HuH-7 (cell line): ENCODE measurements around the gene CCDC197.

Experiments used
- DNase-seq: peaks from one replicate; pipeline ENCODE4 v3.0.0; 2011; ENCODE audit warnings: low spot score

The CCDC197 gene

DNA sequence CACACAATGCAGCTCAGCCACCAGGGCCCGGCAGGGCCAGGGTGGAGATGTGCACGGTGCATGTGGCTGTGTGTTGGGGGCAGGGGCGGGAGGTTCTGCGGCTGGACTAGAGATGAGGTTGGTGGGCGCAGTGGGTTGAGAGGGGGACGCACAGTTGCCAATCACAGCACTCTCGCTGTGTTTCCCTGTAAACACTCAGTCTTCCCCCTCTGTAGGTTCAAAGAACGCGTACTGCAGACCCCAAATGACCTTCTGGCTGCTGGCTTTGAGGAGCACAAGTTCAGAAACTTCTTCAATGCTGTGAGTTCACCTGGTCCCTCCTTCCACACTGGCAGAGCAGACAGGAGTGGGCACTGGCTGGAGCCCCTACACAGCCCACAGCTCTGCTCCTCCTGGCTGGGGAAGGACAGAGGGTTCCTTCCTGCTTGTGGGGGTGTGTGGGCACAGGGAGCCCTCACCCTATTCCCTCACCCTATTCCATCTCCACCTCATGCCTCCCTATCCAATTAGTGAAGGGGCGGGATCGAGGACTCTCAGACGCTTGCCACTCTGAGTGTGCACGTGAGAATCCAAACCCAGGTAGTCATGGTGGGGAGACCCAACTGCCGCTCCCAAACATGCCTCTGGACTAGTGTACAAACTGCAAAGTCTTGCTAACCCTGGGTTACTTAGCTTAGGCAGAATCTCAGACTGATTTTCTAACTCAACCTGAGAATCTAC, 46.8 kb downstream of the CCDC197 start:
- no peak for DNase-seq

DNA sequence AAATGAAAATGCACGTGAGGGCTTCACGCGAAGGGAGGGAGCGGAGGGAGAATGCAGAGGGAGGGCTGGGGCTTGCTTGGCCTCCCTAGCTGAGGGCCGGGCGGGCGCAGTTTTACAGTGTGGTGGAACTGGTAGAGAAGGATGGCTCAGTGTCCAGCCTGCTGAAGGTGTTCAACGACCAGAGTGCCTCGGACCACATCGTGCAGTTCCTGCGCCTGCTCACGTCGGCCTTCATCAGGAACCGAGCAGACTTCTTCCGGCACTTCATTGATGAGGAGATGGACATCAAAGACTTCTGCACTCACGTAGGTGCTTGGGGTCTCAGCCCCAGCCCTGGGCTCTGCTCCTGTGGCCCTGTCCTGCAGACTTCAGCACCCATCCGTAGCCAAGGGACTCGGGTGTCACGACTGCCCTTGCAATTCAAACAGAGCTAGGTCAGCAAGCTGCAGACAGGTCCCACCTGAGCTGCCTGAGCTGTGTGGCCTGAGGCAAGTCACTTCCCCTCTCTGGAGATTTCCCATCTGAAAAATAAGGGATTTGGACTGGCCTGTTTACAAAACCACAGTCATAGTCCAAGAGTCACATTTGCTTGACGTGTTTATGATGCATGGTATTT, 47.5 kb downstream of the CCDC197 start:
- DNase-seq, result no peak

DNA sequence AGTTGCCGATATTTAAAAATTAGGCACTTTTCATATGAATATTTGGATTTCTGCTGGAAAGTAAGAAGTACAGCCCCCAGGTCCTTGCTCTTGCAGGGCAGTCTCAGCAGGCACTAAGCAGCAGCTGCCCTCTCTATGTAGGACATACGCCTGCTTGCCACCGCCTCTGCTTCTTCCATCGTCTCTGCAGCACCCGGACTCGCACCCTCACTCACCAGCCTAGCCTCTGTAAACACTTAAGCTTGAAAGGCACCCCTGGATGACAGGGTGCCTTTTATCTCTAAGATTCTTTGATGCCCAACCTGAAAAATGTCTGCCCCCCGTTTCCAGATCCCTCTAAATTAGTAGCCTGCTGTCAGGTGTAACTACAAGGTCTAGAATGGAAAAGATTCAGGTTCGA, 48.0 kb downstream of the CCDC197 start:
- DNase-seq, result no peak

DNA sequence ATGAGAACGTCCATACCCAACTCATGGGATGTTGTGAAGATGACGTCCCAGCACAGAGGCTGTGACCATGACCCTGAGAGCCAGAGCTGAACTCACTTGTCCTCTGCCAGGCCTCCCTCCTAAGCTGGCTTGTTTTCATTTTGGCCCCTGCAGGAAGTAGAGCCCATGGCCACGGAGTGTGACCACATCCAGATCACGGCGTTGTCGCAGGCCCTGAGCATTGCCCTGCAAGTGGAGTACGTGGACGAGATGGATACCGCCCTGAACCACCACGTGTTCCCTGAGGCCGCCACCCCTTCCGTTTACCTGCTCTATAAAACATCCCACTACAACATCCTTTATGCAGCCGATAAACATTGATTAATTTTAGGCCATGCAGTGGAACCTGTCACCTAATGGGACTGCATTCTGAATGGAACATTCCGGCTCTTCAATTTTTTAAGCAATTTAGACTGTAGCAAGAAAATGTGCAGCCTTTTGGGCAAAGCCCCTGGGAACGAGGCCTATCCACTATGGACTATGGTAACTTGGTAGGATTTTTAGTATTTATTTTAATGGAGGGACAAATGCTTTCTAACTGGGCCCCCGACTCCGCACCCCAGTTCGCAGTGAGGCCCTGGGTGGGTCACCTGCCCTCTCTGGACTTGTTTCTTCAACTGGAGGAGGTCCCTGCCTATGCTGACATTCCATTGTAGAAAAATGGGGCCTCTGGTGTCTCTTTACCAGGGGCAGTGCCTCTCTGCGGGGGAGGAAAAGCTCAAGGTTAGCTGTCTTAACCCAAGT, 48.7 kb downstream of the CCDC197 start:
- no peak for DNase-seq

DNA sequence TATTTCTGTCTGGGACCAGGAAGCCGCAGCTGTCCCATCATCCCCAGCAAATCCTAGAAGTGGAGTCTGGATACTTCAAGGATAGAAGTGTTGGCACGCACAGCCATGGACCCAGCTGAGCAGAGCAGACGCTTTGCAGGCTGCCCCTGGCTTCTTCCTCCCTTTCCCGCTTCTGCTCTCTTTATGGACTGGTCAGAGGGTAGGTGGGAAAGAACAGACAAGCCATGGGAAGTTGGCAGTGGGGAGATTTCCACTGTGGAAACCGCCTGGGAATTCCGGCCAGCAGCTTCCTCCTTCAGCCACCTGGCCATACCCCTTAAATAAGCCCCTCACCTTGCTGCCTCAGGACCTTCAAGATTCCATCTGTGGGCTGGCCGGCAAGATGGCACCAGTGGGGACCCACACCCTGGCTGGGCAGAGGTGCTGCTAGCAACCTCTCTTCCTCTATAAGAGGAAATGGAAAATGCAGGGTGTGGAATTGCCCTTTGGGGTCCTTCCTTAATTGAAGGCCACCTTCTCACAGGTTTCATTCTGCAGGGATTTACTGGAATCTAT, 49.7 kb downstream of the CCDC197 start:
- no peak for DNase-seq

DNA sequence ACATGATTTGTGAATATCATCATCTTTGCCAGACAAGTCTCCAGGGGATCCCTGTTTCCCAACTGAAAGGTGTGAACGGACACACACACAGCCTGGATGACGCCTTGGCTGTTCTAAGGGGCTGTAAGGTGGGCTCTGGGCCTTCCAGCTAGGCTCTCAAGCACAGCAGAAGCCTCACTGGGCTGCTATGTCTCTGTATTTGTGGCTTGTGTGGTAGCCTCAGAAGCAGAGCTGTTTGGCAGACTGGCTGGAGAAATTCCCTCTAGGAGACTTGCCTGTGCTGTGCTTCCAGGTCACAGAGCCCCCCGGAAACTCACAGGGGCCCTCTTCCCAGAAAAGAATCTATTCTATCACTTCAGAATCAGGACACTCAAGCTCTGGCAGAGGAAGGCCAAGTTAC, 50.5 kb downstream of the CCDC197 start:
- no peak for DNase-seq

DNA sequence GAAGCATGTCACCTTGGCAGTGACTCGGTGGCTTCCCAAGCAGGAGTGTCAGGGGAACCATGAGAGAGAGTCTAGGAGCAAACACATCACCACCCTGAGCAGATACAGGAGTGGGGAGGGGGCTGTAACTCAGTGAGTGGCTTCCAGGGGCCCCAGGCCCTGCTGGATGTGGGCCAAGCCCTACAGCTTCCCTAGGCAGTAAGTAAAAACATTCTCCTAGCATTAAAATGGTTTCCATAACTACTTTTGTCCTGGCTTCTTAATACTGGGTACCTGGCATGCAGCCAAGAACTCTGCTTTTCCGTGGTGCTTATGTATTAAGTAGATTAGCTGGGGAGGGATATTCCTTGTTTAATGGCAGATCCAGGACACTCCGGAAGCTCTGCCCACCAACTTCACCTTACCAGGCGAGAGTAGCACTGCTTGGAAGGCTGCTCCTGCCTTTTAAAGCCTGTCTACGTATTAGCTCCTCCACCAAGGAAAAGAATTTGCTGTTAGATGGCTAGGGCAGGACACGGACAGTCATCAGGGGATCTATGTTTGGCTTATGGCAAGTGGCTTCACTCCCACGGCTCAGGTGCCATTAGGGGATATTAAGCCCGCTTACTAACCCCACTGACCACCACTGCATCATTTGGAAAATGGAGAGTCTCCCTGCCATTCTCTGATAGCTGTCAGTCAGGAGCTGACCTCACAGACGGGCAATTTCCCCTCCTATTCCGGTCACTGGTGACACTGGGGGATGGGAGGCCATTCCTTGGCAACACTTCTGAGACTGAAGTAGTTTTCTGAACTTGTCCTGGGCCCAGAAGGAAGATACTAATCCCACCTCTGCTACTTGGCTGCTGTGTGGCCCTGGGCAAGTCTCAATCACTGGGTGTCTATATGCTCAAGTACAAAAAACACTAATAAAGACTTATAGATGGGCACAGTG, 51.9 kb downstream of the CCDC197 start:
- no peak for DNase-seq

DNA sequence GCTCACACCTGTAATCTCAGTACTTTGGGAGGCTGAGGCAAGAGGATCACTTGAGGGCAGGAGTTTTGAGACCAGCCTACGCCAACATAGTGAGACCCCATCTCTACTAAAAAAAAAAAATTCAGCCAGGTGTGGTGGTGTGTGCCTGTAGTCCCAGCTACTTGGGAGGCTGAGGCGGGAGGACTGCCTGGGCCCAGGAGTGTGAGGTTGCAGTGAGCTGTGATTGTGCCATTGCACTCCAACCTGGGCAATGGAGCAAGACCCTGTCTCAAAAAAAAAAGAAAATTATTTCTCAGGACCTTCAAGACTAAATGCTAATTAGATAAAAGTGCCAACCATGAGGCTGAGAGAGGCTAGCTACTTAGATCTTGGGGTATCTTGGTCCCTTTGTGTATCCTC, 52.5 kb downstream of the CCDC197 start:
- DNase-seq, result no peak

DNA sequence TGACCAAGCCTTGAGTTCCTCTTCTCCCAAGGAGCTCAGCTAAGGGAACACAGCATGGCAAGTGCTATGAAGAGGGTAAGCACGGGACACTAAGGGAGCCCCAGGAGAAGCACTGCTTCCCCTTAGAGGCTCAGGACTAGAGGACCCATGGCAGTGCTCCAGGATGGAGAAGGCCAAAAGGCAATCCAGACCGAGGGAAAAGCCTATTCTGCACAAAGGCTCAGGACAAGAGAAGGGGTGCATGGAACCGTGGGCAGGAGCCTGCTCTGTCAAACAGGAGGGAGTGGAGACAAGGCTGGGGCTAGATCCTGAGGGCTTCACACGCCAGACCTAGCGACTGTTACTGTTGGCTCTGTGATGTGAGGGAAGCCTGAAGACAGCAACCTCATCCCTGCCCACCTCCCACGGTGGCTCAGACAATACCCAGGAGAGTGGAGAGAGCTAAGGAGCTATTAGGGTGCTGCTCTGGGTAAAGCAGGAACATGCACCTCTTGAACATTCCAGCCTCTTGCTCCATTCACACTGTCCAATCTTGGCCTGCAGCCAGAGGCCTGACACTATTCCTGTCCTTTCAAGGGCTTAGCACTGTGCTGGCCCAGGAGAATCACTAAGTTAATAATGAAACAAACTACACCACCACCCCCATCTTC, 53.3 kb downstream of the CCDC197 start:
- DNase-seq, result no peak

DNA sequence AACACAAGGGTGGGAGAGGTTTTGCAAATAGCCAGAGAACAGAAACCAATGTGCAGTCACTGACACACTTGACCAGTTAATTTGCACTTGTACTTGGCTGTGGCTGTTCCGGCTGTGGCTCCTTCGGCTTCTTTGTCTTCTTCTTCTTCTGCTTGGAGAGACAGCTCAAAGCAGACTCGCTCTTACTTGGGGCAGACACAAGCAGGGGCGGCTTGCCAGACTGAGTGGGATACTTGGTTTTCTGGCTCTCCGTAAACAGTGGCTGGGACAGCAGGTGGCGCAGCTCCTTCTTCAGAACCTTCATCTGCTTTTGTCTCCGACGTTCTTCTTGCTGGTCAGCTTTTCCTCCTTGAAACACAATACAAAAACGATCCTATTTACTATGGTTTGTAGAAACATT, 54.0 kb downstream of the CCDC197 start:
- DNase-seq, result no peak

DNA sequence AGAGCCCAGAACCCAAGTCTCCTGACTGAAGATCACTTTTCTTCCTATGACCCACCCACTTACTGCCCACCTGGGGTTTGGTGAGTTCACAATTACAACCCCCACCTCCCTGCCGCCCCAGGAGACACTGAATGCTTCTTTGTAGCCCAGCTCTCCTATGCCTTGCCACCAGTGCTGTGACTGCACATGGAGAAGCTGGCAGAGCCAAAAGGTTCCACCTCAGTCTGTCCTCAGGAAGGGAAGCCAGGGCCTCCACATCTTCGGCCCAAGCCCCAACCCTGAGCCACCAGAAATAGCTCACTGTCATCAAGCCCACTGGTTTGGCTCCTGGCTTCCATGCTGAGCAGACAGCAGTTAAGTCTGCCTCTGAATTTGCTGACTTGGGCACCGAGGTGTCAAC, 54.7 kb downstream of the CCDC197 start:
- DNase-seq, result no peak

DNA sequence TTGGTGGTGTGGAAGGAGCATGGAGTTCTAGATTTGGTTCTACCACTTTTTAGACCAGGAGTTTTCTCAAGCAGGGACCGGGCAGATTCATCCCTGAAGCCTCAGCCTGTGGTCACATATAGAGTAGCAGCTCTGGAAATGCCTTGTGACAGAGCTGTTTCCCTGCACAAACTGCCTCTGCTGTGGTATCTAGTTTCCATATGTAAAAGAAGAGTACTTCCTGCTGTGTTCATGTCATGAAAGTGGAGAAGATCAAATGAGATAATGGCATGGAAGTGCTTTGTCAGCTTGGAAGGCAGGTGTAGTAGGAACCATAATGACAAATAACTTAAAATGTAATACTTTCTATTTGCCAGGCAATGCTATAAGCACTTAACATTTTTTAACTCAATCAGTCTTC, 55.1 kb downstream of the CCDC197 start:
- no peak for DNase-seq

DNA sequence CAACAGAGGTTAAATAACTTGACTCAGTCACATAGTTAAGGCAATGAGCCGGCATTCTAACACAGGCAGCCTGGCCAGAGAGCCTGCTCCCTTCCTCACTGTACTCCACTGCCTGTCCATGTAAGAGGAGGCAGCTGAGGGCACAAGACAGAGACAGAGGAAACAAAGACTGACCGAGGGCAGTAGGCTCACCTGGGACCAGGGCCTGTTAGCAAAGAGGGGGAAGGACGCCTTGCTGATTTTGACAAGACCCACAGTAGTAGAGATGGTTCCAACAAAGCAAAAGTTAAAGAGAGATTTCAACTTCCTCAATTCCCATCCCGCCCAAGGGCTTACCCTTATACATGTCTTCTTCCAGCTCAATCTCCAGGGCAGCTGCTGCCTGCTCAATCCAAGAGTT, 55.6 kb downstream of the CCDC197 start:
- no peak for DNase-seq

DNA sequence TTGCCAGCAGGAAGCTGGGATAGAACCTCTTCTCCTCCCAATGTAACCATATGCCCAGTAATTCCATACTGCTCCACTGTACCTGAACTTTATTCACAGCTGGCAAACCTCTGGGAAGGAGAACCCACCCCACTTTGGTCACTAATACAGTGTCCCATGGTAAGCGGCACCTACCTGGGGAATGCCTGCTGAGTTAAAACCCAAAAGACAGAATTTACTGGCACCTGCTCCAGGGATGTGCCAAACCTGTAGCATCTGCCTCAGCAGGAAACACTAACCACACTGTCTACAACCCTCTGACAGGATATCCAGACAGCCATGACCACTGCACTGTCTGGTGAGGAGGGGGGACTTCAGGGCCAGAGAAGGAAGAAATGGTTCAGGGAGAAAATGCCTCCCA, 57.3 kb downstream of the CCDC197 start:
- DNase-seq, result no peak

DNA sequence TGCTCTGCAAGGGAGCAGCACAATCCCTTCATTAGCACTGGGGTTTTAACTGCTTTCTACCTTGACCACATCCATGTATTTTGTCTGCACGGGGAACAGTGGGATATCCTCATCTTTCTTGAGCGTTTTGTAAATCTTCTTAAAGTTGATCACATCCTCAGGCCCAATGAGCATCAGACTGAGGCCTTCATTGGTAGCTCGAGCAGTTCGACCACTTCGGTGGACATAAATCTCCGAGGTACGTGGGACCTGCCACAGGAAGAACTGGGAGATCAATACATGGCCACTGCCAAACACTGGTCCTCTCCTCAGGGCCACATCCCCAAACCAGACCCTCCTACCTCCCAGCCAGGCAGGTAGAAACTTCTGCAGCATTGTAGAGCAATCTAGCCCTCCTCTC, 57.8 kb downstream of the CCDC197 start:
- no peak for DNase-seq

DNA sequence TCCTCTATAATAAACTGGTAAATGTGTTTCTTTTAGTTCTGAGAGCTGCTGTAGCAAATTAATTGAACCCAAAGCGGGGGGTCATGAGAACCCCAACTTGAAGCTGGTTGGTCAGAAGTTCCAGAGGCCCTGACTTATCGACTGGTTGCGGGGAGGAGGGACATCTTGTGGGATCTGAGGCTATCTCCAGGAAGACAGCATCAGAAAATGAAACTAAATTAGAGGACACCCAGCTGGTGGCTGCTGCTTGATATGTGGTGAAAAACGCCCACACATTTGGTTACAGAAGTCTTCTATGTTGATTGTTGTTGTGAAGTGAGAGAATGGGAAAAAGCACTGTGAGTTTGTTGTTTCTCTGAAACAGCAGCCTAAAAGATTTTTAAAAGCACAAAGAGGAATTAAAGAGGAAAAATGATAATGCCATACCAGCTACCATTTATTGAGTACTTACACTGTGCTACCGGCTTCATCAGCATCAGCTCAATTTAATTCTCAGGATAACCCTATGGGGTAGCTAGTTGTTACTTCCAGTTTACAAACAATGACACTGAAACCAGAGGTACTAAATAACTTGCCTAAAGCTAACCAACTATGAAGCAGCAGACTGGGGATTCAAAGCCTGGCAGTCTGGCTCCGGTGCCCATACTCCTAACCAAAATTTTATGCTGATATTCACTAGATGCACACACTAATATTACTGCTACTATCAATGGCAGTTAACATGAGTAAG, 59.6 kb downstream of the CCDC197 start:
- DNase-seq, result no peak

DNA sequence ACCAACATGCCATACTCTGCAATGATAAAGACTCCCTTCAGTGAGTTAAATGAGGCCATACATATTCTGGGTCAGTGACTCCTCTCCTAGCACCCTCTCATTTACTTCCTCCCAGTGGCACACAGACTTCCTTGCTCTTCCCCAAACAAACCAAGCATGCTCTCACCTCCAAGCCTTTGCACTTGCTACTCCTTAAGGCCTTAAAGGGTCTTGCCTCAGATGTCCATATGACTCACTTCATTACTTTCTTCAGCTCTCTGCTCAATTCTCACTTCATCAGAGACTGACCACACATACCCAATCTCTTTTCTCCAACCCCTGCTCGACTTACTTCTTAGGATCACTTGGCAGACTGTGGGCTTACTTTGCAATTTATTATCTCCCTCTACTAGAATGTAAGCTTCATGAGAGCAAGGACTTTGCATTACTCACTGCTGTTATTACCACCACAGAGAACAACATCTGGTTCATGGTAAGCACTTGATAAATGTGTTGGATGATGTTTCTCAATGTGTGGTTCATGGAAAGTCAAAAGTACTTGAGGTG, 61.1 kb downstream of the CCDC197 start:
- no peak for DNase-seq
